Stimulated activated CD4-positive, alpha-beta T cell treated with anti-CD3 and anti-CD28 coated beads, Interleukin-1b, Interleukin-23, amount 100 ng/mL, for 48 hours (primary cell): ENCODE results near the gene IP6K2.
A peak's percentile ranks its signal among the peaks of the same experiment; 100 is the strongest.

ENCODE experiments used
- DNase-seq: peaks from one replicate; pipeline ENCODE4 v3.0.0-alpha.2; 2020

Gene IP6K2

DNA sequence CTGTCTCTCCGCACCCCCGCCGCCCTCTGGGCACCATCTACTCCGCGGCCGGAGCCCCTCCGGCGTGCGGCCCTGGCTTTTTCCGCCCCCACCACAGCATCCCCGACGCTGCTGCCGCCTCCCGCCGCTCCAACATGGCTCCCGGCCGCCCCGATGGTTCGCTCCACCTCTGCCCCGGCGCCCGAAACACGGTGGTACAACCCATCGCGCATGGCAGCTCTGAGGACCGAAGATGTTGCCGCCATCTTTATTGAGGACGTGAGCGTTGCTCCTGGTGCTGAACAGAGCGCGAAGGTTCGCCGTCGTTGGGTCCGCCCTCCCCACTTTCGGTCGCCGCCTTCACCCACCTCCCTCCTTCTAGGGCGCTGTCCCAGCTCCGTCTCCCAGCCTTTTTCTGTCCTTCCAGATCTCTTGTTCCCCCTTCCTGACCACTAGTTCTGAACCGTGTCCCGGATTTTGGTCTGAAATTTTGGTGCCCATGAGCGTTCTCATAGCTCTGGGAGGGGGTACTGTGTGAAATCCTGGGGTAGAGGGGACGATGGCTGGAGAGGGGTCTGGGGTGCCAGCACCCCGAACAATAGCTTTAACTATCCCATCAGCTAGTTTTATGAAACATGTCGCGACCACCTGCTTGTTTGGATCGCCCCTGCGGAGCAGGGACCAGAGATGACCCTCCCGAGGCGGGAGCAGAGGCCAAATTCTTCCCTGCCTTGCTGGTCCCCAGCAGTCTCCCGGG lies 54.1 kb downstream of the IP6K2 start, which contains the start of gene CELSR3:
TSS of gene CELSR3 (minus strand) at position 134 of the 736 bp plus-strand sequence. CDS start 252 bp downstream, outside the sequence.
- DNase-seq: peak; percentile 80

DNA sequence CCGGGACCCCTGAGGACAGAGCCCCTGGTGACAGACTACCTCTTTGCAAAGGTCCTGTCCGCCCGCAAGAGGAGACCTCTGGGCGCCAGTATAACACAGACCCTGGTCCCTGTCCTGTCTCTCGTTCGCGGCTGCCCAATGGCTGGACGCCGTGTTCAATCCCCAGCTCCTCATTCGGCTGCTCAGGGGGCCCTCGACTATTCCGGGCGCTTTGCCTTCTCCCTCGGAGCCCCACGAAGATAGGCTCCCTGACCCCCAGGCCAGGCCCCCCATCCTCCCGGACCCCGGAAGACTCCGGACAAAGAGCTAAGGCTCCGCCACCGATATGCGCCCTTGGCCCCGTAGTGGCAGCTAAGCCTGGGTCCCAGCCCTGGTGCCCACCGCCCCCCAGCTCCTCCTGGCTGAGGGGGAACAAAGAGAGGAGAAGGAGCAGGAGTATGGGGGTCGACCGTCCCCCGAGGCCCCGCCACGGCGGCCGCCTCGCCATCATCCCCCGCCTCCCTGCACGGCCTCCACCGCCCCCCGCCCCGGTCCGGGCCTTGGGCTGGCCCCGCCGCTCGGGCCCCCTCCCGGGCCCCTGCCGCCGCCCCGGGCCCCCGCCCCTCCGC lies 54.8 kb downstream of the IP6K2 start:
- no peak for DNase-seq

DNA sequence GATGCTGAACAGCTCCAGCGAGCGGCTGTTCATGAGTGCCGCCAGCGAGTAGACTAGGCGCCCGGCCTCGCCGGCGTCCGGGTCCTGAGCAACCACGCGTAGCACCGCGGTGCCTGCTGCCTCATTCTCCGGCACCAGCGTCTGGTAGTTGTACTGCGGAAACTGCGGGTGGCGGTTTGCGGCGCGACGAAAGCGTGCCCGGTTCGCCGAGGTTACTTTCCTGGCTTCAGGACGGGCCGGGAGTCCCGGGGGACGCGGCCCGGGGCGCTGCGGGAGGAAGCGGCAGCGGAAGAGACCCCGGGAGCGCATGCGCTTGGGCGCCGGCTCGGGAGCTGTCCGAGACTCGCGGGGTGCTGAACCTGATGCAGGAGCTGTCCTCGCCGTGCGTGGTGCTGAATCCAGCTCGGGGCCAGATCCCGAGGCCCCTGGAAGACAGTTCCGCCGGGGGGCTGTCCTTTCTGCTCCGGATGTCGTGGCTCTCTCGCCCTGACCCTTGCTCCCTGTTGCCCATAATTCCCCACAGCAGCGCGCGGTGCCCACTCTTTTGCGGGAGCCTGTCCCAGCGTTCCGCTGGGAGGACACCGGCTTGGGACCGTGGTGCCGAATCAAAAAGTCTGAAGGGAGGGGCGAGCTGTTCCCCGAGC lies 55.4 kb downstream of the IP6K2 start:
- DNase-seq: peak; percentile 73

DNA sequence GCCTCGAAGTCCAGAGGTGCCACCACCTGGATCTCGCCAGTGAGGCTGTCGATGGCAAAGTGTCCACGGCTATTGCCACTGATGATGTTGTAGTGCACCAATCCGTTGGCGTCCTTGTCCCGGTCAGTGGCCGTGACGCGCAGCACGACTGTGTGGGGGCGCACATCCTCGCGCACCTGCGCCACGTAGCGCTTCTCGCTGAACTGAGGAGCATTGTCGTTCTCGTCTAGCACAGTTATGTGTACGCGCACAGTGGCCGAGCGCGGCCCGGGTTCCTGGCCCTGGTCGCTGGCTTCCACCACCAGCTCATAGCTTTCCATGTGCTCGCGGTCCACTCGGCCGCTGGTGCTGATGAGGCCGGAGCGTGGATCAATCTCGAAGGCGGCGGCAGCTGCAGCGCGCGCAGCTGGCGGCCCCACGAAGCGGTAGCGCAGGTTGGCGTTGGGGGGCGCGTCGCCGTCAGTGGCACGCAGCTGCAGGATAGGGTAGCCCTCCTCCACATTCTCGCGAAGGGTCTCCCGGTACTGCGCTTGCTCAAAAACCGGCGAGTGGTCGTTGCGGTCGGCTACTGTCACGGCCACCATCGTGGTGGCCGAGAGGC lies 56.1 kb downstream of the IP6K2 start:
- DNase-seq: no peak

DNA sequence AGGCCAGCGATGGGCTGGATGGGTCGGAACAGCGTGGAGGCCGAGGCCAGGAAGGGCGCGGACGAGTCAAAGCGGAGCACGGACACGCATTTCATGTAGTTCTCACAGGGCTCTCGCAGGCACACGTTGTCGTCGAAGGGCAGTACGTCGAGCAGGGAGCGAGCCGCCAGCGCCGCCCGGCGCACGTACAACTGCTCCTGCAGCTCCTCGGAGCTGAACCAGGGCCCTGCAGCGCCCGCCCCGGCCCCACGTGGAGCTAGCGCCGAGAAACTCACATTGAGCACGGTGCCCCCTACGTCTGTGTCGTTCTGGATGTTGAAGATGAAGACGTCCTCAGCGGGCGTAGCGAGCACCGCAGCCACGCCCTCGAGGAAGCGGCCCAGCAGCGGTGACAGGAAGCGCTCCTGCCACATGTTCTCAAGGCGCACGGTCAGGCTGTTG lies 60.2 kb downstream of the IP6K2 start:
- DNase-seq: peak; percentile 30

DNA sequence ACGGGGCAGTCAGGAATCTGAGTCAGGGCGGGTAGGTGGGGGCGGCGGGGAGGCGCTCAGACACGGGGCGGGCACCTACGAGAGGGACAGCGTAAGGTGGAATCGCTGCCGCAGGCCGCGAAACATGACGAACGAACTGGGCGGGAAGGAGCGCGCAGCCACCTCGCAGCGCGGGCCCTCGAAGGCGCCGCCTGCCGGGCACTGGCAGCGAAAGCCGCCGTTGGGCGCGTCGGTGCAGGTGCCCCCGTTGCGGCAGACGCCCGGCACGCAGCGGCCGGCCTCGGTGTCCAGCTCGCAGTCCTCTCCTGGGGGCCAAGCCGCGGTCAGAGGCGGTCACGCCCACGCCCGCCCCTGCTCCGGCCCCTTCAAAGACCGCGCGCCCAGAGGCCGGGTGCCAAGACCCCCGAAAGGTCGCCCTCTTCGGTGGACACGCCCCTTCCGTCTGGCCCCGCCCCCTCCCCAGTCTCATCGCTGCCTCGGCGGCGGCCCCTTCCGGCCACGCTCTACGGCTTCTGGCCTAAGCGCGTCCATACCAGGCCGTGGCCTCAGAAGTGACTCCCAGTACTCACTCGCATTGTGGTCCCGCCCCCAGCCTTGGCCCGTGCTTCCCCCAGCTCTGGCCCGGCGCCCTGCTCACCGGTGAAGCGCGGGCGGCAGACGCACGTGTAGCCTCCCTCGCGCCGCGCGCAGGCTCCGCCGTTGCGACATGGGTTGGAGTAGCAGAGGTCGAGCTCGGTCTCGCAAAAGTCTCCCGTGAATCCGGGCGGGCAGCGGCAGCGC lies 60.8 kb downstream of the IP6K2 start:
- DNase-seq: peak; percentile 88

DNA sequence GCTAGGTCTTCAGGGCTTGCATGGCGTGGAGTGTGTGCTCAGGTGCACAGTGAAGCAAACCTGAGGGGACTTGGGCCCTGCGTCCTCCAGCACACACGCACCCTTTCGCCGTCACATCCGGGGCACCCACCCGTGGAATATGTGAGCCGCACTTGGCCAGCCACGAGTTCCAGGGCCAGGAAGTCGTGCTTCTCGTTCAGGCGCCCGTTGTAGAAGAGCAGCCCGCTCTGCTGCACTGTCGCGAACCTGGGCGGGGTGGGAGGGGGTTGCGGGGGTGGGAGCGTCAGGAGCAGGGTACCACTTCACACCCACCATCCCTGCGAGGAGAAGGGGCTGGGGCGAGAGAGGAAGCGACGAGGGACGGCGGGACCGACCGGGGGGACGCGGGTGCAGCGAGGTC lies 61.4 kb downstream of the IP6K2 start:
- DNase-seq: peak; percentile 69

DNA sequence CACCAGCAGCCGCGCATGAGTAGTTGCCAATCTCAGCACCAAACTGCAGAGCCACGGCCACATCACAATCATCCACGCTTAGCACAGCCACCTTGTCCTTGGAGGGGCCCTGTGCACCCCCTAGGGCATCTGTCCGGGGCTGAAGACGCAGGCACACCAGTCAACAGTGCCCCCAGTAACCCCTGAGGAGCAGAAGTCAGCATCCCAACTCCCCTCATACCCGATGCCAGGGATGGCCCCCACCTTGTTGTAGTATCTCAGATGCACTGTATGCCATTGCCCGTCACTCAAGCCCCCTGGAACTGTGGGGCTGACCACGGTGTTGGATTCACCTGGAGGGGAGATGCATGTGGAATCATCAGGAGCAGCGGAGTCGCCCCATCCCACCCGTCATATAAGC lies 62.0 kb downstream of the IP6K2 start:
- no peak for DNase-seq

DNA sequence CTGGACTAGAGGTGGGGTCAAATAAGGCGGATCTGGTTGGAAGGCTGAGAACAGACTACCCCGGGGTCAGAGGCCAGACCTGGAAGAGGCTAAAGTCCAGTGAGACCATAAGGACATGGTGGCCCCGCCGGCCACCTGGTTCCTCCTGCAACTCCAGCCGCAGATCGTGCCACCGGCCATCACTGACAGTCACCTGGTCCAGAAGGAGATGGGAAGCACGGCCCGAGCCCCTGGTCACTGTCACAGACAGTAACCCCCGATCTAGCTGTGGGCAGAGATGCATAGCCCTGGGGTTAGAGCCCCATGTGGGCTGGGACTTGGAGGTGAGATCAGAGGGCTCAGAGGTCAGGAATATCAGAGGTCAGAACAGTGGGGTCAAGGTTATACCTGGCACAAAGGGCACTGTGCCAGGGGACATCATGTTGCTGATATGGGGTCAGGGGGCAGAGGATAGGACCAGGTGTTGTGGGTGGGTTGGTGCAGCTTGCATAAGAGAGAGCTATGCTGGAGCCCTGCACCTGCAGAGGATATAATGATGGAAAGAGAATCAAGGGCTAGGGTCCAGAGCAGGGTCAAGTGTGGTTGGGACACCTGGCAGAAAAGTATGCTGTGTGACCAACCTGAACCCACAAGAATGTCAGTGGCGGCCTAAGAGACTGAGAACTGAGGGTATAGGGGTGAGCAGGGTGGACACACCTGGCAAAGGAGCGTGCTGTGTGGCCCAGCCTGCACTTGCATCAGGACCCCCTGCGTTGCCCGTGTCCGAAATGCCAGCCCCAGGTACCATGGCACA lies 63.9 kb downstream of the IP6K2 start:
- no peak for DNase-seq

DNA sequence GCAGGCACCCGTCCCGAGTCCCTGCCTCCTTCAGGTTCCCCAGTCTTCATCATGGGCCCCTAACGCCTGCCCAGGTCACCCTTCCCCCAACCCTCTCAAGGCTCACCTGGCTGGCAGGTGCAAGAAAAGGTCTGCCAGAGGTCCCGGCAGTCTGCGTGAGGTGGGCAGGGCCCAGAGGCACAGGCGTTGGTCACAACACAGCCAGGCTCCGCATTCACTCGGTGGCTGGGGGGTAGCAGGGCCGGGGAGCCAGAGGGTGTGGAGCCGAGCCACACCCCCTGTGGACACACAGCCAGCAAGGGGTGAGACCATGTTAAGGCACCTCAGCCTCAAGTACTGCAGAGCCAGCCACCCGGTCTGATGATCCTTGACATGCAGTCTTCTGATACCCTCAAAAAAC lies 65.2 kb downstream of the IP6K2 start:
- DNase-seq: no peak

DNA sequence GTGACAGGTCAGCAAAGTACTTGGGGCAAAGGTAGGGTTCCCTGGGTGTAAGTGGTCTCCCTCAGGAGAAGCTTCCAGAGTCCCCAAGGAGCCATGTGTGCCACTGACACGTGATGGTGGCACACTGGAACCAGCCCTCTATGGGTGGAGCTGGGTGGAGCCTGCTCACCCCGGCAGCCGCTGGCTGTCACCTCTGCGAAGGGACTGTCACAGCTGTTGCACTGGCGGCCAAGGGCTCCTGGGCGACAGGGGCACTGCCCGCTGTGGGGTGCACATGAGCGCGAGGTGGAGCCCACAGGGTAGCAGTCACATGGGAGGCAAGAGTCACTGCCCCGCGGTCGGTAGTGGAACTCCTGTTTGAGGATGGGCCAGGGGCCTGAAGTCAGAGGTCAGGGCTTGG lies 66.3 kb downstream of the IP6K2 start:
- DNase-seq: no peak

DNA sequence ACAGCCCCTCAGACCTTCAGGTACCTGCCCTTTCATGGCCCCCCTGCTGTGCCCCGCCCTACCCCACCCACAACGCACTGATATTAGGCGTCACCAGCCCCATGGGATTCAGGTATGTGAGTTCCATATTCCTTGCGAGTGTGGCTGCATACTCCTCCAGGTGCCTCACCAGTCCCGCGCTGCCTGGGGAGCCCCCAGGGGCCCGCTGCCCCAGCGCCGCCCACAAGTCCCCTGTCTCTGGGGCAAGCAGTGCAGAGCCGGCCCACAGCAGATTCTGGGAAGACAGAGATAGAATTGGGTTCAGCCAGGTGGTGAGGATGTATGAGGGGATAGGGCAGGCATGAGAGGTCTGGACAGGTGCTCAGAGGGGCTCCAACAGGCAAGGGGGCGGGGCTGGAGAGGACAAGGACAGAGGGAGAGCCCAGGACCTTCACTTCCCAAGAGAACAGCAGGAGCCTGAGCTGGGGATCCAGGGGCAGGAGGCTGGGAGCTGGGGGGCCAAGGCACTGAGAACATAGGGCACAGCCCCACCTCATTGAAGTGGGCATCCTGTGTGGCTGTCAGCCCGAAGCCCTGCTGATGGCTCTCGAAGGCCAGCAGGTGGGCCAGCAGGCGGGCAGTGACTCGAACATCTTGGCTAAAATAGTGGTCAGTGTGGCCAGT lies 68.7 kb downstream of the IP6K2 start:
- DNase-seq: no peak

DNA sequence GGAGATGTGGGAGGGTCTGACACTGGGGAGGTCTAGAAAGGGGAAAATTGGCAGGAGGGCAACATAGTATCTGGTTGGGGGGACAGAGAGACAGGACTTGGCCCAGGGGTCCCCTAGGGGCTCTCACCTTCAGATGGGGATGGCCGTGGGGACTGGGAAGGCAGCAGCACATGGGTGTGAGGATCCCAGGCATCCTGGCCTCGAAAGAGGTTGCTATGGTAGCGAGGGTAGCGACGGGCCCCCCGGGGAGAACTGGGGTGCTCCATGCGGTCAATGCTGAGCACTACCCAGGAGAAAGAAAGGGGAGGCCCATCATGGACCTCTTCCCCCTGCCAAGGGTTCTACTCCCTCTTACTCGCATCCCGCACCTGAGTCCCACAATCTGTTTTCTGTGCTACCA lies 69.3 kb downstream of the IP6K2 start:
- DNase-seq: no peak

DNA sequence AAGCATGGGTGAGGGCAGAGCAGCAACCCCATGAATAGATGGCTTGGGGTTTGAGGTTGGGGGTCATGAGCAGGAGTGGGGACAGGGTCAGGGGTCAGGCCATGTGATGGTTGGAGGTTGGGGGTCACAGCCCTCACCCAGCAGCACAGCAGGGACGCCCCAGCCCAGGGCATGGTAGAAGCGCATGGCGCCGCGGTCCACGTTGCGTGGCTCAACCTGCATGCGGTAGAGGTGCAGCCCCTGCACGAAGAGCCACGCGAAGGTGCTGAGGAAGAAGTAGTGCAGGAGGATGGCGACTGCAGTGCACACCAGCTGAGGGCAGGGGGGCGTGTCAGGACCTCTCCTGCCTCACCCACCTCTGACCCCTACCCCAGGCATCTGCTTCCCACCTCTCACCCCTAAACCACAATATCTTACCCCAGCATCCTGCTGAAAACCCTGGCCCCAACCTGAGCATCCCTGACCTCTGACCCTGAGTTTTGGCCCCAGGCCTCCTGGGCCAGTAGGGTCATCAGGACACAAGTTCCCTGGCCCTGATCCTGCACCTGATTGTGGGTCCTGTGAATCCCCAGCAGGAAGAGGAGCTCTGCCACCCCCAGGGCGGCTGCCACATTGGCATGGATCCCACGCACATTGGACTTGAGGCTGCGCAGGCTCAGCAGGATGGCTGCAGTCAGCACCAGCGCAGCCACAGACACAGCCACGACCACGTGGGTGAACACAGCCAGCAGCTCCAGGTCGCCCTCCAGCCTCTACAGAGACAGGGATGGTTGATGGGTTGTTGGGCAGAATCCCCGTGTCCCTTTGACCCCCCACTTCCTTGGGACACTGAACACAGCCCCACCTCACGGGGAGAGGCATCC lies 71.9 kb downstream of the IP6K2 start:
- DNase-seq: no peak

DNA sequence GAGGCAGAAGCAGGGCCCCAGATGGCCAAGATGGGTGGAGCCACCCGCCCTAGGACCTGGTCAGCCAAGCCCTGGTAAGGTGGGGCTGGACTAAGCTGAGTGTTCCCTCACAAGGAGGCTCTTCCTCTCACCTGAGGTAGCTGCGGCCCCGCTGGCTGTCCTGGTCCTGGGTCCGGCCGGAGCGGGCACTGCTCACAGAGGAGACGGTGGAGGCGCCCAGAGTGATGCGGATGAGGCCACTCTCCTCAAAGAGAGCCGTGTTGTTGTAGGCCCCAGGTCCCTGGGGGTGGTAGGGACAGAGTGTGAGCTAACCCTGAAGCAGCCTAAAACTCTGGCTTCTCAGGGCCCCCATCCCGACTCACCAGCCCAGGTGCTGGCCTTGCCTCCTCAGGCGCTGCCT lies 74.4 kb downstream of the IP6K2 start:
- DNase-seq: no peak

DNA sequence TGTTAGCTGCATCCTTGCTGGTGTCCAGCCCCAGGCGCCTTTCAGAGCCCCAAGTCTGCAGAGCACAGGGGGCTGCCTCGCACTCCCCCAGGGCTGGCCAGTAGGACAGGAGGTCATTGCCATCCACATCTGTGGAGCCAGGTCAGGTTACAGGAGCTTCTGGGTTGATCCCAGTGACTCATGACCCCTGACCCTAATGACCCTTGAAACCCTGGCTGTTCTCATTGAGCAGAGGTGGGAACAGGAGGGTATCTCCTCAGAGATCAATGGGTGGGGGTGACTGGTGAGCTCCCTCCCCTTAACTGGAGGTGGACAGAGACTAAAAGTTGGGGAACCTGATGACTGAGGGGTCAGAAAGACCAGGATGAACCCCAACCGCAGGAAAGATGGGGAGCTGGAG lies 75.6 kb downstream of the IP6K2 start:
- DNase-seq: no peak

DNA sequence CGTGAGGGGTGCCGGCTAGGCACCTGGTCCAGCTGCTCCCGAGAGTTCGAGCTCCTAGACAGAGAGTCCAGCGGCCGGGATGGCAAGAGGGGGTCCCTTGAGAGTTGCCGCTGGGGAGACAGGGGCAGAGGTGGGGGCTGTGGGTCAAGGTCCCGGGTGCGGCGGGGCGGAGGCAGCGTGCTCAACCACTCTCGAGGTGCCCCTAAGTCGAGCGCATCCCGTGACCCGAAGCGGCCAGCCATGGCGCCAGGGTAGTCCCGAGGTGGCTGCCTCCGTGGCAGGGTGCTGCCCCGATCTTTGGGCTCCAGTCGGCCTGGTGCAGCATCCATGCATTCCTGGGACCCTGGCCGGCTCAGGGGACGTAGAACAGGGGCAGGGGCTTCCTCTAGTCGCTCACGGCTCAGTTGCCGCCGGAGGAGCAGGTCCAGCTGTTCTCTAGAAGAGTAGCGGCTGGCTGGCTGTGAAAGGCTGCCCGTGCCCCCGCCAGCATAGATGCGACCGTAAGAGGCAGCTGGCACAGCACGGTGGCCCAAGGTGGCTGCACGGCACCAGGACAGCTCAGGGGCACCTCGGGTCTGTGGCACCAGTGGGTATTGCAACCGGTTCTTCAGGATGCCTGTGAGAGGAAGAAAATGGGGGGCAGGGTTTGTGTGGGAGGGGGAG lies 76.9 kb downstream of the IP6K2 start:
- no peak for DNase-seq
